ENCODE data around the gene SRD5A1. TPM values are rescaled to one million over a fixed set of nuclear protein-coding genes. Genes with fewer than 3 reads are reported as not detected.

The SRD5A1 gene
- polyA plus RNA-seq, 2 of the 4 experiments (the other 2 are of a cell fraction) = 9.7 to 25.4 TPM

DNA sequence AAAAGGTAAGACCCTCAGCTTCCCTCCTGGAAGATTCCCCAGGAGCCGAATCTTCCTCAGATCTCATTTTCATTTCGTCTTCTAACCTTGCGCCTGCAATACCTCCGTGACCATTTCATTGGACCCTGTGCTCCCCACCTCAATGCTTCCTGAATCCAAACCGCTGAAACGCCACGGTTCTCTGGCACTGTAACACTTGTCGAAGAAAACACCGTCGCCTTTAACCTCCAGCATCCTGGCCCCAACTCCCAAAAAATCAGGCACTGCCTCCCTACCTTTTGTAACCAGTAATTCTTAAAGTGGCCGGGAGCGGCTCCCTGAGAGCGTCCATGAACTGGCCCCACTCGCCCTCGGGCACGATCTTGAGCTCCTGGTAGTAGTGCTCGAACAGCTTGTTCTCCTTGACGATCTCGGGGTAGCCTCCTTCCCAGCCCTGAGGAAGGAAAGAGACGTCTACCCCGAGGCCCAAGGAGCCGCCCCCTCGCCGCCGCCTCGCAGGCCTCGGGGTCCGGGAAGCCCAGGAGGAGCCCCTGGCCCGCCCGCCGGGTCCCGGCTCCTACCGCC is 834 bp upstream of the SRD5A1 start:
- CTCF ChIA-PET = interaction anchor here (1.0 to 2.6 kb wide), 2 partner anchors 9 kb away, joined by 4 to 7 read pairs; no protein-coding TSS in a partner anchor
- ATAC-seq (peak; percentile 60 to 67), DNase-seq (ENCODE audit: low read depth in 1 of 2, low spot score in 1 of 2) (peak in 1 of 2 experiments; percentile 35), FAIRE-seq (no peak)
- POLR2A ChIA-PET = interaction anchor here (1.0 to 1.6 kb wide), 4 partner anchors 9 to 80 kb away, joined by 3 to 24 read pairs (median 14); partner anchors contain the start of gene TENT4A
- Histone ChIP-seq H3K9me3 (no peaks in the 10 kb centered on the region), H3K4me1 (peaks cover 19% of the 10 kb centered on the region), H3K4me2 (peak overlapping the region; percentile 77), H3K27ac (peak overlapping the region; percentile 92 to 98), H3K4me3 (peak overlapping the region; percentile 77)
- TF ChIP-seq KDM5A (IDR thresholded peaks at IDR 0.05) (peak; percentile 43; the same call in 1 of the 2 replicates), HMGXB4 (CRISPR knock-in tag; IDR thresholded peaks at IDR 0.05; ENCODE audit: borderline replicate concordance) (no peak), RNF2 (IDR thresholded peaks at IDR 0.05; ENCODE audit: borderline replicate concordance, low read depth) (no peak), HOXB13 (CRISPR knock-in tag; IDR thresholded peaks at IDR 0.05; ENCODE audit: low read depth) (no peak), BHLHE40 (IDR thresholded peaks at IDR 0.05; ENCODE audit: low read depth, low read length) (no peak)
- TF ChIP-seq, protein P1, sequence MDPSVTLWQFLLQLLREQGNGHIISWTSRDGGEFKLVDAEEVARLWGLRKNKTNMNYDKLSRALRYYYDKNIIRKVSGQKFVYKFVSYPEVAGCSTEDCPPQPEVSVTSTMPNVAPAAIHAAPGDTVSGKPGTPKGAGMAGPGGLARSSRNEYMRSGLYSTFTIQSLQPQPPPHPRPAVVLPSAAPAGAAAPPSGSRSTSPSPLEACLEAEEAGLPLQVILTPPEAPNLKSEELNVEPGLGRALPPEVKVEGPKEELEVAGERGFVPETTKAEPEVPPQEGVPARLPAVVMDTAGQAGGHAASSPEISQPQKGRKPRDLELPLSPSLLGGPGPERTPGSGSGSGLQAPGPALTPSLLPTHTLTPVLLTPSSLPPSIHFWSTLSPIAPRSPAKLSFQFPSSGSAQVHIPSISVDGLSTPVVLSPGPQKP (IDR thresholded peaks at IDR 0.05; ENCODE audit: low read depth, low read length) = no peak
- WGBS (ENCODE audit: missing lambda C conversion rate) = 1% methylated on average over 17 of the region's 33 CpGs

DNA sequence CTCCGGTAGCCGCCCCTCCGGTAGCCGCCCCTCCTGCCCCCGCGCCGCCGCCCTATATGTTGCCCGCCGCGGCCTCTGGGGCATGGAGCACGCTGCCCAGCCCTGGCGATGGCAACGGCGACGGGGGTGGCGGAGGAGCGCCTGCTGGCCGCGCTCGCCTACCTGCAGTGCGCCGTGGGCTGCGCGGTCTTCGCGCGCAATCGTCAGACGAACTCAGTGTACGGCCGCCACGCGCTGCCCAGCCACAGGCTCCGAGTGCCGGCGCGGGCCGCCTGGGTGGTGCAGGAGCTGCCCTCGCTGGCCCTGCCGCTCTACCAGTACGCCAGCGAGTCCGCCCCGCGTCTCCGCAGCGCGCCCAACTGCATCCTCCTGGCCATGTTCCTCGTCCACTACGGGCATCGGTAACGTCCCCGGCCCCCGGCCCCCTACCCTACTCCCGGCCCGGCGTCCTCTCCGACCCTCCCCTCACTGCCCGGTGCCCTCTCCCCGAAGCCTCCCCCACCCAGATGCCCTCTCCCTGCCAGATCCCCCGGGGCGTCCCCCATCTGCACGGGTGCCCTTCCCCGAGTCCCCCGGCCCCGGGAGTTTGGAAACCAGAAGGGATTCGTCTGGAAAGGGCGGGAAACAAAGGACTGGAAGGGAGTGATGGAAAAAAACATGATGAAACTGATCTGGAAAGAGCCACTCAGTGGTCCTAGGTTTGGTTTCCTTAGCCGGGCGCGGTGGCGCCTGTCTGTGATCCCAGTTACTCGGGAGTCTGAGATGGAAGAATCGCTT is 417 bp downstream of the SRD5A1 start:
- H3K9me3 ChIP-seq = no peaks in the 10 kb centered on the region
- CTCF ChIA-PET = interaction anchor here (2.6 kb wide), 1 partner anchor 10 kb away, joined by 7 read pairs; no protein-coding TSS in a partner anchor
- POLR2A ChIA-PET = interaction anchor here (0.7 to 1.6 kb wide), 6 partner anchors 10 to 255 kb away, joined by 3 to 24 read pairs (median 5); partner anchors contain the start of genes MED10 and TENT4A
- peak overlapping the region; percentile 77 for H3K4me3 ChIP-seq
- peak overlapping the region; percentile 77 for H3K4me2 ChIP-seq
- peak overlapping the region; percentile 92 to 98 for H3K27ac ChIP-seq
- FAIRE-seq (no peak), DNase-seq (ENCODE audit: low read depth in 1 of 2, low spot score in 1 of 2) (peak; percentile 11 to 22), ATAC-seq (peak; percentile 84)
- H3K4me1 ChIP-seq = peaks cover 19% of the 10 kb centered on the region
- under 1% methylated on average over 45 of the region's 75 CpGs for WGBS (ENCODE audit: missing lambda C conversion rate)
- TF ChIP-seq CEBPB (IDR thresholded peaks at IDR 0.05) (no peak), ZC3H11A (IDR thresholded peaks at IDR 0.05) (no peak), POLR2A (IDR thresholded peaks at IDR 0.05; ENCODE audit: low read length) (peak; percentile 31; the same call in 1 of the 2 replicates), NPAS2 (CRISPR knock-in tag; IDR thresholded peaks at IDR 0.05; ENCODE audit: borderline replicate concordance) (no peak), REST (IDR thresholded peaks at IDR 0.05) (no peak), RNF2 (IDR thresholded peaks at IDR 0.05; ENCODE audit: borderline replicate concordance, low read depth) (peak; percentile 53; the same call in 1 of the 2 replicates), RFX5 (IDR thresholded peaks at IDR 0.05) (no peak), HES2 (IDR thresholded peaks at IDR 0.05) (no peak), GATA3 (IDR thresholded peaks at IDR 0.05; ENCODE audit: borderline replicate concordance) (no peak), CBX8 (IDR thresholded peaks at IDR 0.05) (no peak), CHD4 (IDR thresholded peaks at IDR 0.05; ENCODE audit: borderline replicate concordance) (no peak), NR3C1 (IDR thresholded peaks at IDR 0.05) (no peak), FOXS1 (CRISPR knock-in tag; IDR thresholded peaks at IDR 0.05) (no peak), MAFK (IDR thresholded peaks at IDR 0.05; ENCODE audit: partially characterized antibody) (no peak), NFE2L2 (conservative IDR thresholded peaks at IDR 0.05; ENCODE audit: low read length) (no peak), KDM5A (IDR thresholded peaks at IDR 0.05) (0 out of 2 replicates have a peak, but pooled peaks have one; percentile 20), ZNF302 (CRISPR knock-in tag; IDR thresholded peaks at IDR 0.05) (no peak), TP53 (CRISPR knock-in tag; IDR thresholded peaks at IDR 0.05) (no peak), PHF8 (IDR thresholded peaks at IDR 0.05; ENCODE audit: borderline replicate concordance, low read depth) (peak; percentile 44; the same call in 1 of the 2 replicates), JUN (IDR thresholded peaks at IDR 0.05) (no peak)
- TF ChIP-seq, protein P2, sequence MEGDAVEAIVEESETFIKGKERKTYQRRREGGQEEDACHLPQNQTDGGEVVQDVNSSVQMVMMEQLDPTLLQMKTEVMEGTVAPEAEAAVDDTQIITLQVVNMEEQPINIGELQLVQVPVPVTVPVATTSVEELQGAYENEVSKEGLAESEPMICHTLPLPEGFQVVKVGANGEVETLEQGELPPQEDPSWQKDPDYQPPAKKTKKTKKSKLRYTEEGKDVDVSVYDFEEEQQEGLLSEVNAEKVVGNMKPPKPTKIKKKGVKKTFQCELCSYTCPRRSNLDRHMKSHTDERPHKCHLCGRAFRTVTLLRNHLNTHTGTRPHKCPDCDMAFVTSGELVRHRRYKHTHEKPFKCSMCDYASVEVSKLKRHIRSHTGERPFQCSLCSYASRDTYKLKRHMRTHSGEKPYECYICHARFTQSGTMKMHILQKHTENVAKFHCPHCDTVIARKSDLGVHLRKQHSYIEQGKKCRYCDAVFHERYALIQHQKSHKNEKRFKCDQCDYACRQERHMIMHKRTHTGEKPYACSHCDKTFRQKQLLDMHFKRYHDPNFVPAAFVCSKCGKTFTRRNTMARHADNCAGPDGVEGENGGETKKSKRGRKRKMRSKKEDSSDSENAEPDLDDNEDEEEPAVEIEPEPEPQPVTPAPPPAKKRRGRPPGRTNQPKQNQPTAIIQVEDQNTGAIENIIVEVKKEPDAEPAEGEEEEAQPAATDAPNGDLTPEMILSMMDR (IDR thresholded peaks at IDR 0.05) = no peak
- TF ChIP-seq, protein P3, sequence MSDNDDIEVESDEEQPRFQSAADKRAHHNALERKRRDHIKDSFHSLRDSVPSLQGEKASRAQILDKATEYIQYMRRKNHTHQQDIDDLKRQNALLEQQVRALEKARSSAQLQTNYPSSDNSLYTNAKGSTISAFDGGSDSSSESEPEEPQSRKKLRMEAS (IDR thresholded peaks at IDR 0.05) = no peak

Measured in A549 (cell line).